ENCODE results near the gene PEX1.

DNA sequence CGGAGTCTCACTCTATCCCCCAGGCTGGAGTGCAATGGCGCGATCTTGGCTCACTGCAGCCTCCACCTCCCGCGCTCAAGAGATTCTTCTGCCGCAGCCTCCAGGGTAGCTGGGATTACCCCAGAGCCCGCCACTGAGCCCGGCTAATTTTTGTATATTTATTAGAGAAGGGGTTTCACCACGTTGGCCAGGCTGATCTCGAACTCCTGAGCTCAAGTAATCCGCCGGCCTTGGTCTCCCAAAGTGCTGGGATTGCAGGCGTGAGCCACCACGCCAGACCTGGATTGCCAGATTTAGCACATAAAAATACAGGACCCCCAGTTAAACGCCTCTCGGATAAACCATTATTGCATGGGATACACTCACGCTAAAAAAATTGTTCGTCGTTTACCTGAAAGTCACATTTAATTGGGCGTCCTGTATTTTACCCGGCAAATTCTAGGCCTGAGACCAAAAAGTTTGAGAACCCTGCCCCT lies 81.4 kb downstream of the PEX1 start:
- TF ChIP-seq, protein P1, sequence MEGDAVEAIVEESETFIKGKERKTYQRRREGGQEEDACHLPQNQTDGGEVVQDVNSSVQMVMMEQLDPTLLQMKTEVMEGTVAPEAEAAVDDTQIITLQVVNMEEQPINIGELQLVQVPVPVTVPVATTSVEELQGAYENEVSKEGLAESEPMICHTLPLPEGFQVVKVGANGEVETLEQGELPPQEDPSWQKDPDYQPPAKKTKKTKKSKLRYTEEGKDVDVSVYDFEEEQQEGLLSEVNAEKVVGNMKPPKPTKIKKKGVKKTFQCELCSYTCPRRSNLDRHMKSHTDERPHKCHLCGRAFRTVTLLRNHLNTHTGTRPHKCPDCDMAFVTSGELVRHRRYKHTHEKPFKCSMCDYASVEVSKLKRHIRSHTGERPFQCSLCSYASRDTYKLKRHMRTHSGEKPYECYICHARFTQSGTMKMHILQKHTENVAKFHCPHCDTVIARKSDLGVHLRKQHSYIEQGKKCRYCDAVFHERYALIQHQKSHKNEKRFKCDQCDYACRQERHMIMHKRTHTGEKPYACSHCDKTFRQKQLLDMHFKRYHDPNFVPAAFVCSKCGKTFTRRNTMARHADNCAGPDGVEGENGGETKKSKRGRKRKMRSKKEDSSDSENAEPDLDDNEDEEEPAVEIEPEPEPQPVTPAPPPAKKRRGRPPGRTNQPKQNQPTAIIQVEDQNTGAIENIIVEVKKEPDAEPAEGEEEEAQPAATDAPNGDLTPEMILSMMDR (IDR thresholded peaks at IDR 0.05; ENCODE audit: borderline replicate concordance, extremely low read depth, low read length, poor library complexity, severe bottlenecking) = no peak
- TF ChIP-seq EZH2 (IDR thresholded peaks at IDR 0.05; ENCODE audit: borderline replicate concordance, low read depth, low read length, severe bottlenecking) = no peak

Data from DND-41 (cell line).